ENCODE results near the gene SPTBN5. TPM values are rescaled to one million over a fixed set of nuclear protein-coding genes. Genes with fewer than 3 reads are reported as not detected.
A peak's percentile ranks its signal among the peaks of the same experiment; 100 is the strongest.

SPTBN5 gene
- total RNA-seq, 1 experiment from 2014 or later = 2.1 TPM

- no peaks in the 10 kb centered on the region for H3K27me3 ChIP-seq (ENCODE audit: control insufficient read depth, insufficient read depth, low read length)
- H3K36me3 ChIP-seq (ENCODE audit: control insufficient read depth, insufficient read depth, low read length) = no peaks in the 10 kb centered on the region
- no peaks in the 10 kb centered on the region for H3K9me3 ChIP-seq (ENCODE audit: control insufficient read depth, insufficient read depth, low read depth, low read length)
- DNase-seq (ENCODE audit: low read depth, low spot score) (no peak), ATAC-seq (peak; percentile 35)
- peaks cover 54% of the 10 kb centered on the region for H3K4me1 ChIP-seq (ENCODE audit: control insufficient read depth, insufficient read depth, low read length)
- ChIA-PET CTCF (interaction anchor here (0.6 kb wide), 1 partner anchor 30 kb away, joined by 6 read pairs; no protein-coding TSS in a partner anchor), POLR2A (interaction anchor here (0.6 kb wide), 1 partner anchor 9 kb away, joined by 5 read pairs; no protein-coding TSS in a partner anchor)
- intact Hi-C loops (cut with micrococcal nuclease; ENCODE audit: unreplicated experiment) = no loop called here
- no TSS peak for BruUV-seq (replicated peaks)
- no peak for TF ChIP-seq SIN3A (IDR thresholded peaks at IDR 0.05; ENCODE audit: borderline replicate concordance, insufficient read depth, low read depth, low read length)
- no peak for TF ChIP-seq TCF7L2 (IDR thresholded peaks at IDR 0.05; ENCODE audit: low read depth, low read length)
- TF ChIP-seq CTCF (IDR thresholded peaks at IDR 0.05) = no peak
- no peak for TF ChIP-seq REST (IDR thresholded peaks at IDR 0.05; ENCODE audit: insufficient read depth in 1 of 2, low read depth in 2 of 2, low read length in 1 of 2)
- no peak for TF ChIP-seq POLR2AphosphoS5 (IDR thresholded peaks at IDR 0.05; ENCODE audit: low read depth, low read length)
- peak overlapping the region; percentile 91 for H3K27ac ChIP-seq (ENCODE audit: low read length)
- in situ Hi-C loops (cut with HindIII; ENCODE audit: low pct_unique_long_range_greater_than_20kb, low sequenced_read_pairs) = no loop called here
- H3K4me3 ChIP-seq (ENCODE audit: low read depth in 2 of 2, low read length in 2 of 2) = no peak overlapping the region
Measured at GRCh38 chr15:41934843-41935242, 41.0 kb upstream of the SPTBN5 start.

DNA sequence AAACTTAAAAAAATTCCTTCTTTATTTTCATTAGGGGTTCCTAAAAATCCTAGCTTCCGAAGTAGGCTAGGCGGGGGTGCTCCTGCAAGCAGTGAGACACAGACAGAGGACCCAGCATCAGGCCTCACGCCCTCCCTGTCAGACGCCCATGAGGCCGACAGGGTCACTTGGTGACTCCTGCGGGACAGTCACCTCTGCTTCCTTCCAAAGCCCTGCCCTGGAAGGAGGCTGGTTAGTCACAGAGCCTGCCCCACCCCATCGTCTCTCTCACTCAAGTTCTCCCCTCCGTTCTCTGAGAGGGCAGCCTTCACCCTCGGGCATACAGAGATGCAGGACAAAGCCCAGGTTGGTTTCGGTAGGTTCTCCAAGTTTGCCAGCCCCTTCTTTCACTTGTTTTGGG is 39.9 kb upstream of the SPTBN5 start:
- Histone ChIP-seq H3K9me3 (ENCODE audit: control insufficient read depth, insufficient read depth, low read depth, low read length) (no peaks in the 10 kb centered on the region), H3K36me3 (ENCODE audit: control insufficient read depth, insufficient read depth, low read length) (no peaks in the 10 kb centered on the region), H3K4me1 (ENCODE audit: control insufficient read depth, insufficient read depth, low read length) (peaks cover 65% of the 10 kb centered on the region), H3K27me3 (ENCODE audit: control insufficient read depth, insufficient read depth, low read length) (no peaks in the 10 kb centered on the region), H3K27ac (ENCODE audit: low read length) (peak overlapping the region; percentile 91), H3K4me3 (ENCODE audit: low read depth in 2 of 2, low read length in 2 of 2) (no peak overlapping the region)
- in situ Hi-C loops (cut with HindIII; ENCODE audit: low pct_unique_long_range_greater_than_20kb, low sequenced_read_pairs) = no loop called here
- POLR2A ChIA-PET = no interaction called here
- BruUV-seq (replicated peaks) = no TSS peak
- CTCF ChIA-PET = no interaction called here
- DNase-seq (ENCODE audit: low read depth, low spot score) = no peak
- TF ChIP-seq REST (IDR thresholded peaks at IDR 0.05; ENCODE audit: insufficient read depth in 1 of 2, low read depth in 2 of 2, low read length in 1 of 2) (no peak), TCF7L2 (IDR thresholded peaks at IDR 0.05; ENCODE audit: low read depth, low read length) (no peak), POLR2AphosphoS5 (IDR thresholded peaks at IDR 0.05; ENCODE audit: low read depth, low read length) (no peak), SIN3A (IDR thresholded peaks at IDR 0.05; ENCODE audit: borderline replicate concordance, insufficient read depth, low read depth, low read length) (no peak), CTCF (IDR thresholded peaks at IDR 0.05) (no peak)
- ATAC-seq = peak; percentile 59
- intact Hi-C loops (cut with micrococcal nuclease; ENCODE audit: unreplicated experiment) = no loop called here
